HepG2 (cell line): ENCODE measurements around the gene RYR2.

Experiments
- CBX2 ChIP-seq, 2 experiments: fragments of 200-600 bp in 1 of 2; sonication (generic); formaldehyde crosslinking in 1 of 2; IDR thresholded peaks; 2 replicates each; pipeline versions ENCODE4 v1.7.0 to v1.8.1; 2018 to 2022; ENCODE audit warnings: low read depth in 2 of 2, low read length in 1 of 2, mild to moderate bottlenecking in 1 of 2, missing genetic modification reagents in 1 of 2
- CEBPB ChIP-seq: IDR thresholded peaks from 2 replicates; pipeline ENCODE4 v1.6.1; 2011; ENCODE audit warnings: low read depth, low read length, improper control_type of control experiment, borderline replicate concordance
- DPF2 ChIP-seq: sonication (generic); formaldehyde crosslinking; IDR thresholded peaks from 2 replicates; pipeline ENCODE4 v1.4.0; 2020; ENCODE audit warnings: mild to moderate bottlenecking, low read depth, missing genetic modification reagents, borderline replicate concordance
- FOXM1 ChIP-seq: sonication (generic); formaldehyde crosslinking; IDR thresholded peaks from 2 replicates; pipeline ENCODE4 v1.5.0; 2020; ENCODE audit warnings: missing genetic modification reagents
- MAX ChIP-seq: IDR thresholded peaks from 2 replicates; pipeline ENCODE4 v1.6.1; 2012; ENCODE audit warnings: inconsistent platforms
- POLR2A ChIP-seq, 2 experiments: IDR thresholded peaks; 2 replicates each; pipeline ENCODE4 v1.6.1; 2011; ENCODE audit warnings: low read depth in 2 of 2, low read length in 2 of 2, mild to moderate bottlenecking in 1 of 2, moderate library complexity in 1 of 2; ENCODE audit not compliant: insufficient read depth in 1 of 2
- USF2 ChIP-seq, 2 experiments: sonication (generic) in 1 of 2; formaldehyde crosslinking in 1 of 2; IDR thresholded peaks; 2 replicates each; pipeline versions ENCODE4 v1.5.1 to v1.6.1; 2011 to 2020; ENCODE audit warnings: borderline replicate concordance in 1 of 2, low read depth in 1 of 2, low read length in 1 of 2, mild to moderate bottlenecking in 1 of 2, missing genetic modification reagents in 1 of 2, moderate library complexity in 1 of 2
- ZBTB7B ChIP-seq: sonication (generic); formaldehyde crosslinking; IDR thresholded peaks from 2 replicates; pipeline ENCODE4 v1.4.0; 2020; ENCODE audit warnings: missing genetic modification reagents
- ZNF138 ChIP-seq: sonication (generic); formaldehyde crosslinking; IDR thresholded peaks from 2 replicates; pipeline ENCODE4 v1.5.0; 2020; ENCODE audit warnings: mild to moderate bottlenecking, low read depth, missing genetic modification reagents
- ZNF280B ChIP-seq: sonication (generic); formaldehyde crosslinking; IDR thresholded peaks from 2 replicates; pipeline ENCODE4 v1.5.0; 2020; ENCODE audit warnings: missing genetic modification reagents, mild to moderate bottlenecking, borderline replicate concordance
- ZNF350 ChIP-seq: sonication (generic); formaldehyde crosslinking; IDR thresholded peaks from 2 replicates; pipeline ENCODE4 v1.4.0; 2020; ENCODE audit warnings: mild to moderate bottlenecking, low read depth, missing genetic modification reagents, borderline replicate concordance
- ZNF766 ChIP-seq: sonication (generic); formaldehyde crosslinking; IDR thresholded peaks from 2 replicates; pipeline ENCODE4 v1.5.0; 2020; ENCODE audit warnings: missing genetic modification reagents, borderline replicate concordance
- ZNF775 ChIP-seq: sonication (generic); formaldehyde crosslinking; IDR thresholded peaks from 2 replicates; pipeline ENCODE4 v1.4.0; 2020; ENCODE audit warnings: missing genetic modification reagents, mild to moderate bottlenecking, moderate library complexity, borderline replicate concordance
- TF ChIP-seq, protein P1 (sequence below): sonication (generic); formaldehyde crosslinking; IDR thresholded peaks from 2 replicates; pipeline ENCODE4 v1.4.0; 2020; ENCODE audit warnings: mild to moderate bottlenecking, missing genetic modification reagents

GRCh38 chr1:237146241-237146640 lies 104.3 kb downstream of the RYR2 start:
- TF ChIP-seq DPF2 (CRISPR knock-in tag) = no peak
- TF ChIP-seq ZNF350 (CRISPR knock-in tag) = no peak
- no peak for TF ChIP-seq ZNF280B
- TF ChIP-seq FOXM1 (CRISPR knock-in tag) = no peak
- no peak for TF ChIP-seq ZNF766 (CRISPR knock-in tag)
- TF ChIP-seq, protein P1, sequence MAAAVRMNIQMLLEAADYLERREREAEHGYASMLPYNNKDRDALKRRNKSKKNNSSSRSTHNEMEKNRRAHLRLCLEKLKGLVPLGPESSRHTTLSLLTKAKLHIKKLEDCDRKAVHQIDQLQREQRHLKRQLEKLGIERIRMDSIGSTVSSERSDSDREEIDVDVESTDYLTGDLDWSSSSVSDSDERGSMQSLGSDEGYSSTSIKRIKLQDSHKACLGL (CRISPR knock-in tag) = no peak
- TF ChIP-seq ZNF138 (CRISPR knock-in tag) = no peak
- no peak for TF ChIP-seq ZBTB7B (CRISPR knock-in tag)
- TF ChIP-seq CBX2 (IDR thresholded peaks at IDR 0.05; ENCODE audit: low read depth, low read length) = no peak
- TF ChIP-seq CBX2 (CRISPR knock-in tag; IDR thresholded peaks at IDR 0.05; ENCODE audit: low read depth) = no peak
- no peak for TF ChIP-seq ZNF775
- no peak for TF ChIP-seq CEBPB
- TF ChIP-seq MAX = no peak
- no peak for TF ChIP-seq USF2 (IDR thresholded peaks at IDR 0.05; ENCODE audit: low read depth, low read length)
- TF ChIP-seq USF2 (CRISPR knock-in tag; IDR thresholded peaks at IDR 0.05; ENCODE audit: borderline replicate concordance) = no peak
- no peak for TF ChIP-seq POLR2A (IDR thresholded peaks at IDR 0.05; ENCODE audit: insufficient read depth in 1 of 2, low read depth in 2 of 2, low read length in 2 of 2)
